Keratinocyte (primary cell): Measurements from ENCODE around the gene PLXND1.

Experiments used
- CTCF ChIP-seq, 3 experiments: IDR thresholded peaks in 1 of 3; conservative IDR thresholded peaks in 1 of 3; optimal IDR thresholded peaks in 1 of 3; 2 replicates in 2 of 3; 3 replicates in 1 of 3; pipeline versions ENCODE3 to v1.5.1; 2011; ENCODE audit warnings: low read length in 3 of 3, mild to moderate bottlenecking in 3 of 3, moderate library complexity in 2 of 3, control low read depth in 1 of 3, inconsistent platforms in 1 of 3; ENCODE audit not compliant: insufficient read depth in 2 of 3; ENCODE audit errors: extremely low read depth in 1 of 3
- EZH2 ChIP-seq: IDR thresholded peaks from one replicate; pipeline ENCODE4 v1.6.1; 2012; ENCODE audit warnings: inconsistent platforms, mild to moderate bottlenecking, low read length, moderate library complexity

- TF ChIP-seq CTCF (optimal IDR thresholded peaks at IDR 0.05 in 1 of 3, IDR thresholded peaks at IDR 0.05 in 1 of 3, conservative IDR thresholded peaks at IDR 0.05 in 1 of 3; ENCODE audit: extremely low read depth in 1 of 3, insufficient read depth in 2 of 3, low read length in 3 of 3) (no peak), EZH2 (no peak)
Observed at GRCh38 chr3:129558772-129559564, 47.5 kb downstream of the PLXND1 start.
